Parathyroid adenoma (tissue), 2 donors: ENCODE data around the gene MCRIP2.

ENCODE experiments used
- H2AFZ ChIP-seq: fragments of 300-600 bp; sonication (generic); one replicate; pipeline ENCODE4 v1.7.0; 2017; ENCODE audit warnings: antibody characterized with exemption, mild to moderate bottlenecking
- H3K27ac ChIP-seq: fragments of 300-600 bp; sonication (generic); one replicate; pipeline ENCODE4 v1.7.0; 2017
- H3K27me3 ChIP-seq: fragments of 300-600 bp; sonication (generic); one replicate; pipeline ENCODE4 v1.7.0; 2017; ENCODE audit warnings: low read length; ENCODE audit not compliant: control insufficient read depth, insufficient read depth
- H3K36me3 ChIP-seq: fragments of 300-600 bp; sonication (generic); one replicate; pipeline ENCODE4 v1.7.0; 2017; ENCODE audit warnings: low read length; ENCODE audit not compliant: control insufficient read depth, insufficient read depth
- H3K4me1 ChIP-seq: fragments of 300-600 bp; sonication (generic); one replicate; pipeline ENCODE4 v1.7.0; 2017; ENCODE audit warnings: control low read depth
- H3K4me2 ChIP-seq: fragments of 300-600 bp; sonication (generic); one replicate; pipeline ENCODE4 v1.7.0; 2017; ENCODE audit warnings: low read length
- H3K4me3 ChIP-seq: fragments of 300-600 bp; sonication (generic); one replicate; pipeline ENCODE4 v1.7.0; 2017; ENCODE audit warnings: low read depth, low read length
- H3K79me2 ChIP-seq: fragments of 300-600 bp; sonication (generic); one replicate; pipeline ENCODE4 v1.7.0; 2017; ENCODE audit warnings: control low read depth
- H3K9ac ChIP-seq: fragments of 300-600 bp; sonication (generic); one replicate; pipeline ENCODE4 v1.7.0; 2017; ENCODE audit warnings: mild to moderate bottlenecking
- H3K9me3 ChIP-seq: fragments of 300-600 bp; sonication (generic); one replicate; pipeline ENCODE4 v1.7.0; 2017; ENCODE audit warnings: low read length; ENCODE audit not compliant: control insufficient read depth
- CTCF ChIP-seq: fragments of 300-600 bp; sonication (generic); IDR thresholded peaks from one replicate; pipeline ENCODE4 v1.7.0; 2017; ENCODE audit warnings: antibody characterized with exemption, mild to moderate bottlenecking
- donor health status: primary hyperparathyroidism.

MCRIP2 gene

GRCh38 chr16:621526-622105, 20.0 kb upstream of the MCRIP2 start:
- Histone ChIP-seq H3K9ac (no peak overlapping the region), H3K4me2 (no peak overlapping the region), H3K36me3 (no peaks in the 10 kb centered on the region), H3K9me3 (no peaks in the 10 kb centered on the region), H2AFZ (no peak overlapping the region), H3K27ac (no peak overlapping the region), H3K4me3 (no peak overlapping the region), H3K27me3 (no peaks in the 10 kb centered on the region), H3K79me2 (peaks cover 3% of the 10 kb centered on the region), H3K4me1 (peaks cover 7% of the 10 kb centered on the region)
- no peak for TF ChIP-seq CTCF

DNA sequence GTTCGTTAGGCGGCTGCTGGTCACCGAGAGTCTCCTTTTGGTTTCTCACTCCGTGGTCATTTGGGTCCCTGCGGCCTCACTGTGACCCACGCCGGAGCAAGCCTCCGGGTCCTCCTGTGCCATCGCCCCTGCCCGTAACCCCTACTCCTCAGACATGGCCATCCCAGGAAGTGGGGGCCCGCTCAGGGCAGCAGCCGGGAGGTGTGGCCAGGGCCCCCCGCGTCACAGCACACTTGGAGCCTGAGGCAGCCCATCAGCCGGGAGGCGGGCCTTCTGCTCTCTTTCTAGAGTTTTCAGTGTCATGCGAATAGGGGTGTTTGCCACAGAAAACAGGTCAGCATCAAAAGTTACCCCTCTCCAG, 18.7 kb upstream of the MCRIP2 start:
- H3K27me3 ChIP-seq, result no peaks in the 10 kb centered on the region
- no peak overlapping the region for H3K4me3 ChIP-seq
- no peak overlapping the region for H3K9ac ChIP-seq
- H3K4me1 ChIP-seq, result peaks cover 7% of the 10 kb centered on the region
- no peaks in the 10 kb centered on the region for H3K36me3 ChIP-seq
- H2AFZ ChIP-seq, result no peak overlapping the region
- H3K27ac ChIP-seq, result no peak overlapping the region
- no peaks in the 10 kb centered on the region for H3K9me3 ChIP-seq
- H3K79me2 ChIP-seq, result no peaks in the 10 kb centered on the region
- TF ChIP-seq CTCF, result no peak
- H3K4me2 ChIP-seq, result no peak overlapping the region

- Histone ChIP-seq H3K4me1 (peaks cover 7% of the 10 kb centered on the region), H3K79me2 (no peaks in the 10 kb centered on the region), H3K4me2 (no peak overlapping the region), H3K36me3 (no peaks in the 10 kb centered on the region), H3K27me3 (no peaks in the 10 kb centered on the region), H3K9ac (no peak overlapping the region), H3K4me3 (no peak overlapping the region), H2AFZ (no peak overlapping the region), H3K9me3 (no peaks in the 10 kb centered on the region), H3K27ac (no peak overlapping the region)
- TF ChIP-seq CTCF, result no peak
Observed at GRCh38 chr16:624526-625070, 17.0 kb upstream of the MCRIP2 start.

DNA sequence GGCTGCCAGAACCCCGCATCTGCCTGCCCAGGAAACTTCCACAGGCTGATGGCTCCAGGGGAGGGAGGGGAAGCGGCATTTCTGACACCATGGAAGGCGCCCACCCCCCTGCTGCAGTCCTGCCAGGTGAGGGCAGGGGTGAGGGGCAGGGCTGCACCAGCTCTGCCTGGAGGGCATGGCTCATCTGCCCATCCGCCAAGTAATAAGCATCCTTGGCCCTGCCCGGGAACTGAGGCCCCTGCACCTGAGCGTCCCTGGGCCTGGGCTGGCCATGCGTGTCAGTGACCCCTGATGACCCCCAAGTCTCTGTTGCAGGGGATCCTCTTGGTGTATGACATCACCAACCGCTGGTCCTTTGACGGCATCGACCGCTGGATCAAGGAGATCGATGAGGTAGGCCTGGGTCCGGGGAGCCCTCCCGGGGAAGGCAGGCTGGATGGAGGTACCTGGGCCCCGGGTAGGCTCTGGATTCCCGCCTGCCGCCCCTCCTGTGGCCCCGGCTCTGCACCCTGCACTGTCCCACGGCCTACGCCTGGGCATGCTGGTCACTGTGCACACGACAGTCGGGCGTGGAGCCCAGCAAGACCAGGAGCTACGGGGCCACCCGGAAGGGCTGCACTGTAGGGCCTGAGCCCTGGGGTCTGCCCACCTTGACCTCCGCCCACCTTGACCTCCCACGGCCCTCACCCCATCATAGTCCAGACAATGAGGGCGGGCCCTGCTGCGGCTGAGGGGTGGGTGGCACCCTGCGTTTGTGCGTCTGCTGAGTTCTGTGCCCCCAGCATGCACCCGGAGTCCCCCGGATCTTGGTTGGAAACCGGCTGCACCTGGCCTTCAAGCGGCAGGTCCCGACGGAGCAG, 16.3 kb upstream of the MCRIP2 start:
- H3K4me3 ChIP-seq, result no peak overlapping the region
- no peak overlapping the region for H2AFZ ChIP-seq
- no peak overlapping the region for H3K27ac ChIP-seq

More for the DNA sequence above, 16.3 kb upstream of the MCRIP2 start:
- H3K79me2 ChIP-seq, result no peaks in the 10 kb centered on the region
- no peaks in the 10 kb centered on the region for H3K9me3 ChIP-seq
- no peak overlapping the region for H3K4me2 ChIP-seq
- H3K27me3 ChIP-seq, result no peaks in the 10 kb centered on the region
- H3K4me1 ChIP-seq, result peaks cover 7% of the 10 kb centered on the region
- TF ChIP-seq CTCF, result no peak
- H3K36me3 ChIP-seq, result no peaks in the 10 kb centered on the region
- no peak overlapping the region for H3K9ac ChIP-seq
